Endometrial microvascular endothelial cells (primary cell): ENCODE measurements around the gene EPRS1. TPM values are rescaled to one million over a fixed set of nuclear protein-coding genes. Genes with fewer than 3 reads are reported as not detected.

ENCODE experiments used
- total RNA-seq: library from RNA; depleted of rRNA; stranded (reverse); fragments of >200 nt; gene quantifications from one replicate; pipeline ENCODE4 v1.2.3, GENCODE V29; 2015; ENCODE audit errors: inconsistent ontology term

Gene EPRS1
- total RNA-seq, 1 donor from 2014 or later: 95.2 TPM

Other genes with a start within 250 kb of the EPRS1 start
- gene SLC30A10, start 117.9 kb downstream of the EPRS1 start, total RNA-seq: not detected
- 37.6 TPM for gene BPNT1, start 43.3 kb upstream of the EPRS1 start, total RNA-seq
- 106 TPM for gene IARS2, start 47.6 kb upstream of the EPRS1 start, total RNA-seq
- 29.3 TPM for gene RAB3GAP2, start 225.9 kb upstream of the EPRS1 start, total RNA-seq